GM12878 (cell line): ENCODE measurements around the gene C15orf62.

ENCODE experiments used
- BRCA1 ChIP-seq: IDR thresholded peaks from 2 replicates; pipeline ENCODE4 v1.6.1; 2011; ENCODE audit warnings: low read depth, low read length, improper control_type of control experiment
- CREB1 ChIP-seq: IDR thresholded peaks from 2 replicates; pipeline ENCODE4 v1.6.1; 2012; ENCODE audit warnings: low read depth, mild to moderate bottlenecking, inconsistent platforms
- EP300 ChIP-seq, 2 experiments: fragments of 150-350 bp in 1 of 2; IDR thresholded peaks; 2 replicates each; pipeline ENCODE4 v1.6.1; 2011 to 2012; ENCODE audit warnings: low read depth in 2 of 2, low read length in 2 of 2, borderline replicate concordance in 1 of 2, improper control_type of control experiment in 1 of 2, inconsistent platforms in 1 of 2; ENCODE audit not compliant: control insufficient read depth in 1 of 2
- ETV6 ChIP-seq, 2 experiments: fragments of 450-650 bp in 1 of 2; IDR thresholded peaks in 1 of 2; conservative IDR thresholded peaks in 1 of 2; 2 replicates each; pipeline ENCODE4 v1.6.1; 2014; ENCODE audit warnings: antibody characterized with exemption in 1 of 2, borderline replicate concordance in 1 of 2, low read depth in 1 of 2, mild to moderate bottlenecking in 1 of 2, moderate library complexity in 1 of 2
- EZH2 ChIP-seq: IDR thresholded peaks from 2 replicates; pipeline ENCODE4 v1.6.1; 2012; ENCODE audit warnings: low read depth, mild to moderate bottlenecking, control low read depth, inconsistent platforms, low read length, borderline replicate concordance; ENCODE audit not compliant: control insufficient read depth
- MTA2 ChIP-seq: fragments of 450-650 bp; IDR thresholded peaks from 2 replicates; pipeline ENCODE4 v1.6.1; 2016; ENCODE audit warnings: low read depth, mild to moderate bottlenecking, moderate library complexity
- NFIC ChIP-seq: IDR thresholded peaks from 2 replicates; pipeline ENCODE4 v1.6.1; 2012; ENCODE audit warnings: low read depth, mild to moderate bottlenecking, inconsistent platforms, low read length, moderate library complexity
- POLR2A ChIP-seq: IDR thresholded peaks from 2 replicates; pipeline ENCODE4 v1.6.1; 2011; ENCODE audit warnings: low read depth, mild to moderate bottlenecking, low read length
- SPI1 ChIP-seq: IDR thresholded peaks from 2 replicates; pipeline ENCODE4 v1.6.1; 2011; ENCODE audit warnings: low read depth, mild to moderate bottlenecking, low read length, moderate library complexity, borderline replicate concordance; ENCODE audit not compliant: insufficient read depth
- YY1 ChIP-seq: IDR thresholded peaks from 2 replicates; pipeline ENCODE4 v1.6.1; 2011; ENCODE audit warnings: low read depth, mild to moderate bottlenecking, low read length
- TF ChIP-seq, protein P1 (sequence below), 3 experiments: IDR thresholded peaks in 2 of 3; conservative IDR thresholded peaks in 1 of 3; 2 replicates each; pipeline ENCODE4 v1.5.1; 2011; ENCODE audit warnings: low read depth in 3 of 3, low read length in 3 of 3, mild to moderate bottlenecking in 3 of 3, control low read depth in 2 of 3, moderate library complexity in 2 of 3, inconsistent platforms in 1 of 3, mixed read lengths in 1 of 3; ENCODE audit not compliant: control insufficient read depth in 2 of 3, insufficient read depth in 1 of 3; ENCODE audit errors: extremely low read depth in 1 of 3

DNA sequence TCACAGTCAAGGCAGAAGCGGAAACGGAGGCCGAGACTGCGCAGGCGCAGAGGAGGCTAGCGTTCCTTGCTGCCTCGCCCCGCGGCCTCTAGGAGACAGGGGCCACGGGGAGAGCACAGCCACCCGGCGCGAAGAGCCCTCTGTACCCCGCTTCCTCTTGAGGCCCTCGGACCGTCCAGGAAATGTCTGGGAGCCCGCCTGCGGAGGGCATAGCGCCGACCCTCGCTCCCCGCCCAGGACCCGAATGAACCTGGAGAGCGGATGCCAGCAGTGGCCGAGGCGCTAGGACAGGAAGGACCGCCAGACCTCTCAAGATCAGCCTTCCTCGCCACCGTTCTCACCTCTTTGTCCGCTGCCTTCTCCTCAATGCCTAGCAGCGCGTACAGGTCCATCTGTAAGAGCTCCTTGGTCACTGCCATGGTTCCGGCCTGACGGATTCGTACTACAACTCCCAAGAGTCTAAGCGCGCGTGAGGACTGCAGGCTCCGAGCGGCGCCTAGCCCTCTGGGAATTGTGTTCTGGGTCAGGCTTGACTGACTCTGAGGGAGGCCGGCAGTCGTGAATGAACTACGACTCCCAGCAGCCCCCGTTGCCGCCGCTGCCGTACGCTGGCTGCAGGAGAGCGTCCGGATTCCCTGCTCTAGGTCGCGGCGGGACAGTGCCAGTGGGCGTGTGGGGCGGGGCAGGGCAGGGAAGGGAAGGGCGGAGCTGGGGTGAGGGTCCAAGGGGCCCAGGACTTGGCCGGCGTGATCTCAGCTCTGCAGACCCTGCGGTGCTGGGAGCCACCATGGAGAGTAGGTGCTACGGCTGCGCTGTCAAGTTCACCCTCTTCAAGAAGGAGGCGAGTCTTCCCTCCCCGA is 37.5 kb downstream of the C15orf62 start, which contains the start of the genes DNAJC17 and ZFYVE19:
- peak; percentile 87 for TF ChIP-seq CREB1
- TF ChIP-seq EZH2 = no peak
- TF ChIP-seq NFIC = no peak
- no peak for TF ChIP-seq SPI1
- TF ChIP-seq, protein P1, sequence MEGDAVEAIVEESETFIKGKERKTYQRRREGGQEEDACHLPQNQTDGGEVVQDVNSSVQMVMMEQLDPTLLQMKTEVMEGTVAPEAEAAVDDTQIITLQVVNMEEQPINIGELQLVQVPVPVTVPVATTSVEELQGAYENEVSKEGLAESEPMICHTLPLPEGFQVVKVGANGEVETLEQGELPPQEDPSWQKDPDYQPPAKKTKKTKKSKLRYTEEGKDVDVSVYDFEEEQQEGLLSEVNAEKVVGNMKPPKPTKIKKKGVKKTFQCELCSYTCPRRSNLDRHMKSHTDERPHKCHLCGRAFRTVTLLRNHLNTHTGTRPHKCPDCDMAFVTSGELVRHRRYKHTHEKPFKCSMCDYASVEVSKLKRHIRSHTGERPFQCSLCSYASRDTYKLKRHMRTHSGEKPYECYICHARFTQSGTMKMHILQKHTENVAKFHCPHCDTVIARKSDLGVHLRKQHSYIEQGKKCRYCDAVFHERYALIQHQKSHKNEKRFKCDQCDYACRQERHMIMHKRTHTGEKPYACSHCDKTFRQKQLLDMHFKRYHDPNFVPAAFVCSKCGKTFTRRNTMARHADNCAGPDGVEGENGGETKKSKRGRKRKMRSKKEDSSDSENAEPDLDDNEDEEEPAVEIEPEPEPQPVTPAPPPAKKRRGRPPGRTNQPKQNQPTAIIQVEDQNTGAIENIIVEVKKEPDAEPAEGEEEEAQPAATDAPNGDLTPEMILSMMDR (IDR thresholded peaks at IDR 0.05 in 2 of 3, conservative IDR thresholded peaks at IDR 0.05 in 1 of 3; ENCODE audit: control insufficient read depth in 2 of 3, extremely low read depth in 1 of 3, insufficient read depth in 1 of 3, low read depth in 3 of 3, low read length in 3 of 3) = peak in 1 of 3 experiments; percentile 20; a peak in 1 of 6 replicates
- TF ChIP-seq YY1 = peak; percentile 84
- no peak for TF ChIP-seq BRCA1
- TF ChIP-seq ETV6 (conservative IDR thresholded peaks at IDR 0.05 in 1 of 2, IDR thresholded peaks at IDR 0.05 in 1 of 2; ENCODE audit: borderline replicate concordance in 1 of 2, low read depth in 1 of 2) = no peak
- TF ChIP-seq MTA2 = no peak
- TF ChIP-seq EP300 (IDR thresholded peaks at IDR 0.05; ENCODE audit: borderline replicate concordance in 1 of 2, control insufficient read depth in 1 of 2, low read depth in 2 of 2, low read length in 2 of 2) = no peak
- TF ChIP-seq POLR2A = peak; percentile 90
